ENCODE measurements around the gene KRT33B.

DNA sequence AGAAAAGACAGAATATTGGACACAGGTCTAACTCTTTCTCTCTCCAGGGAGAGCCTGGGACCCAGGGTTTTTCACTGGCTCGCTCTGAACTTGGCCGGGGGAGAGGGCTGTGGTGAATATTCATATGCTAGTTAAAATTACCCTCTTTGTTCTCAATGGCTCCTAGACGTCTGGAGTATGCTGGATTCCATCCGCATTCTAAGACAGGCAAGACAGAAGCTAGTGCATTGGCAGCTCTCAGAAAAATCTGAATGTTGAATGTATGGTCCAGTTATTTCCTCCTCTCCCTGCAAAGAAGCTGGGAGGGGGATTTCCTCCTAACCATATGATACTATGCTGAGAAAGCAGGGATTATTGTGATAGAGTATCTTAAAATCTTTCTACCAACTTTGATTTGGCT is 18.1 kb upstream of the KRT33B start:
- TF ChIP-seq GATA3 (IDR thresholded peaks at IDR 0.05; ENCODE audit: low read depth, low read length) (no peak), GATA2 (IDR thresholded peaks at IDR 0.05; ENCODE audit: low read depth, low read length) (no peak)

All from SH-SY5Y (cell line).